ENCODE results near the gene MEIOSIN.

- TF ChIP-seq, protein P1, sequence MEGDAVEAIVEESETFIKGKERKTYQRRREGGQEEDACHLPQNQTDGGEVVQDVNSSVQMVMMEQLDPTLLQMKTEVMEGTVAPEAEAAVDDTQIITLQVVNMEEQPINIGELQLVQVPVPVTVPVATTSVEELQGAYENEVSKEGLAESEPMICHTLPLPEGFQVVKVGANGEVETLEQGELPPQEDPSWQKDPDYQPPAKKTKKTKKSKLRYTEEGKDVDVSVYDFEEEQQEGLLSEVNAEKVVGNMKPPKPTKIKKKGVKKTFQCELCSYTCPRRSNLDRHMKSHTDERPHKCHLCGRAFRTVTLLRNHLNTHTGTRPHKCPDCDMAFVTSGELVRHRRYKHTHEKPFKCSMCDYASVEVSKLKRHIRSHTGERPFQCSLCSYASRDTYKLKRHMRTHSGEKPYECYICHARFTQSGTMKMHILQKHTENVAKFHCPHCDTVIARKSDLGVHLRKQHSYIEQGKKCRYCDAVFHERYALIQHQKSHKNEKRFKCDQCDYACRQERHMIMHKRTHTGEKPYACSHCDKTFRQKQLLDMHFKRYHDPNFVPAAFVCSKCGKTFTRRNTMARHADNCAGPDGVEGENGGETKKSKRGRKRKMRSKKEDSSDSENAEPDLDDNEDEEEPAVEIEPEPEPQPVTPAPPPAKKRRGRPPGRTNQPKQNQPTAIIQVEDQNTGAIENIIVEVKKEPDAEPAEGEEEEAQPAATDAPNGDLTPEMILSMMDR (IDR thresholded peaks at IDR 0.05): no peak
- no peak for TF ChIP-seq POLR2A (IDR thresholded peaks at IDR 0.05)
These were observed 12.4 kb downstream of the MEIOSIN start for GRCh38 chr19:45745606-45746005.
